Natural killer cell (primary cell): ENCODE measurements around the gene ACTR3. TPM values are rescaled to one million over a fixed set of nuclear protein-coding genes. Genes with fewer than 3 reads are reported as not detected.

ENCODE experiments used
- ATAC-seq, 3 donors: fragments of 150-1000 bp in 2 of 3; fragments of 200-7000 bp in 1 of 3; cut with Tn5 transposase; 1 replicate in 1 of 3; 2 replicates in 2 of 3; pipeline ENCODE4 v1.10.0; 2021; ENCODE audit warnings: mild to moderate bottlenecking in 2 of 3, moderate library complexity in 2 of 3
- DNase-seq, 2 donors: peaks; one replicate each; pipeline versions ENCODE4 v3.0.0 to v3.0.0-alpha.2; 2013 to 2021; ENCODE audit warnings: mixed read lengths in 1 of 2
- H3K27ac ChIP-seq: one replicate; pipeline ENCODE4 v1.5.1; 2013; ENCODE audit warnings: mild to moderate bottlenecking, low read length
- H3K27me3 ChIP-seq: one replicate; pipeline ENCODE4 v1.6.1; 2013; ENCODE audit warnings: low read length; ENCODE audit not compliant: control insufficient read depth, insufficient read depth
- H3K36me3 ChIP-seq: one replicate; pipeline ENCODE4 v1.6.1; 2013; ENCODE audit warnings: low read length; ENCODE audit not compliant: control insufficient read depth, insufficient read depth
- H3K4me1 ChIP-seq: one replicate; pipeline ENCODE4 v1.6.1; 2013; ENCODE audit warnings: low read length; ENCODE audit not compliant: control insufficient read depth, insufficient read depth
- H3K4me3 ChIP-seq: one replicate; pipeline ENCODE4 v1.5.1; 2013; ENCODE audit warnings: low read length
- H3K9me3 ChIP-seq: one replicate; pipeline ENCODE4 v1.6.1; 2013; ENCODE audit warnings: low read length; ENCODE audit not compliant: control insufficient read depth, insufficient read depth
- H3K27ac Mint-ChIP-seq, 2 donors: one replicate each; pipeline ENCODE4 v1.8.0; 2022; ENCODE audit warnings: mild to moderate bottlenecking in 2 of 2, mixed read lengths in 2 of 2, moderate library complexity in 1 of 2
- H3K27me3 Mint-ChIP-seq, 2 donors: one replicate each; pipeline ENCODE4 v1.8.0; 2022; ENCODE audit warnings: low read depth in 2 of 2, mixed read lengths in 2 of 2
- H3K36me3 Mint-ChIP-seq: one replicate; pipeline ENCODE4 v1.8.0; 2022; ENCODE audit warnings: mixed read lengths
- H3K4me1 Mint-ChIP-seq, 2 donors: one replicate each; pipeline ENCODE4 v1.8.0; 2022; ENCODE audit warnings: mixed read lengths in 2 of 2
- H3K4me3 Mint-ChIP-seq: one replicate; pipeline ENCODE4 v1.8.0; 2022; ENCODE audit warnings: mild to moderate bottlenecking, moderate library complexity, mixed read lengths
- H3K9me3 Mint-ChIP-seq, 2 donors: one replicate each; pipeline ENCODE4 v1.8.0; 2022; ENCODE audit warnings: mixed read lengths in 2 of 2
- WGBS: methylation state at CpG from one replicate; pipeline ENCODE4 v1.1.7; 2013; ENCODE audit warnings: missing lambda C conversion rate; ENCODE audit not compliant: insufficient coverage; 5-methylcytosine and 5-hydroxymethylcytosine counted together
- intact Hi-C: fragments of 100-400 bp; cut with micrococcal nuclease; formaldehyde crosslinking; loops from one replicate; pipeline ENCODE4 v1.14.2; 2022
- total RNA-seq, 4 donors: library from RNA; stranded (reverse); fragments of 120-200 nt in 1 of 4; gene quantifications; one replicate each; pipeline versions ENCODE4 v1.2.3 to v1.2.4, GENCODE V29; 2013 to 2022
- TF ChIP-seq, protein P1 (sequence below): fragments of 200-600 bp; IDR thresholded peaks from one replicate; pipeline ENCODE4 v1.8.0; 2022; ENCODE audit warnings: antibody characterized with exemption

Gene ACTR3
- total RNA-seq, 3 donors from 2014 or later (not counting 1 experiment from before 2014, with no cell fraction given): 323 to 428 (median 352) TPM

DNA sequence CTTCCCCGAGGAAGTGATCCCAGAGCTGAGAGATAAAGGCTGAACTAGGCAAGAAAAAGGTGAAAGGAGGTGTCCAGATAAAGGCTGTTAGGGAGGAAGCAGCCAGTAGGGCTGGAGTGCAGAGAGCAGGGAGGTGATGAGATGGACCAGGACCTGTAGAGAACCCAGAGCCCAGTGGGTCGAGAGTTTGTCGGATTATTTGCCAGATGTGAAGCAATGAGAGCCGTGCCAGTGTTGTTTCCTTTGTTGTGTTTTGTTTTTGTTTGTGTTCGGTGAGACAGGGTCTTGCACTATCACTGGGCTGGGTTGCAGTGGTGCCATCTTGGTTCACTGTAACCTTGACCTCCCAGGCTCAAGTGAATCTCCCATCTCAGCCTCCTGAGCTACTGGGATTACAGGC is 111.3 kb downstream of the ACTR3 start:
- Mint-ChIP-seq H3K4me3 (no peak overlapping the region), H3K27me3 (no peaks in the 10 kb centered on the region), H3K4me1 (peaks cover 0 to 8% of the 10 kb centered on the region in 2 donors), H3K9me3 (peaks cover 0 to 4% of the 10 kb centered on the region in 2 donors), H3K36me3 (no peaks in the 10 kb centered on the region), H3K27ac (no peak overlapping the region)
- ATAC-seq: no peak
- Histone ChIP-seq H3K27me3 (no peaks in the 10 kb centered on the region), H3K9me3 (no peaks in the 10 kb centered on the region), H3K4me1 (no peaks in the 10 kb centered on the region), H3K27ac (no peak overlapping the region), H3K4me3 (no peak overlapping the region), H3K36me3 (no peaks in the 10 kb centered on the region)
- TF ChIP-seq, protein P1, sequence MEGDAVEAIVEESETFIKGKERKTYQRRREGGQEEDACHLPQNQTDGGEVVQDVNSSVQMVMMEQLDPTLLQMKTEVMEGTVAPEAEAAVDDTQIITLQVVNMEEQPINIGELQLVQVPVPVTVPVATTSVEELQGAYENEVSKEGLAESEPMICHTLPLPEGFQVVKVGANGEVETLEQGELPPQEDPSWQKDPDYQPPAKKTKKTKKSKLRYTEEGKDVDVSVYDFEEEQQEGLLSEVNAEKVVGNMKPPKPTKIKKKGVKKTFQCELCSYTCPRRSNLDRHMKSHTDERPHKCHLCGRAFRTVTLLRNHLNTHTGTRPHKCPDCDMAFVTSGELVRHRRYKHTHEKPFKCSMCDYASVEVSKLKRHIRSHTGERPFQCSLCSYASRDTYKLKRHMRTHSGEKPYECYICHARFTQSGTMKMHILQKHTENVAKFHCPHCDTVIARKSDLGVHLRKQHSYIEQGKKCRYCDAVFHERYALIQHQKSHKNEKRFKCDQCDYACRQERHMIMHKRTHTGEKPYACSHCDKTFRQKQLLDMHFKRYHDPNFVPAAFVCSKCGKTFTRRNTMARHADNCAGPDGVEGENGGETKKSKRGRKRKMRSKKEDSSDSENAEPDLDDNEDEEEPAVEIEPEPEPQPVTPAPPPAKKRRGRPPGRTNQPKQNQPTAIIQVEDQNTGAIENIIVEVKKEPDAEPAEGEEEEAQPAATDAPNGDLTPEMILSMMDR: no peak
- 85% methylated on average over 5 of the region's 5 CpGs for WGBS
- no peak for DNase-seq
- intact Hi-C loops: no loop called here

DNA sequence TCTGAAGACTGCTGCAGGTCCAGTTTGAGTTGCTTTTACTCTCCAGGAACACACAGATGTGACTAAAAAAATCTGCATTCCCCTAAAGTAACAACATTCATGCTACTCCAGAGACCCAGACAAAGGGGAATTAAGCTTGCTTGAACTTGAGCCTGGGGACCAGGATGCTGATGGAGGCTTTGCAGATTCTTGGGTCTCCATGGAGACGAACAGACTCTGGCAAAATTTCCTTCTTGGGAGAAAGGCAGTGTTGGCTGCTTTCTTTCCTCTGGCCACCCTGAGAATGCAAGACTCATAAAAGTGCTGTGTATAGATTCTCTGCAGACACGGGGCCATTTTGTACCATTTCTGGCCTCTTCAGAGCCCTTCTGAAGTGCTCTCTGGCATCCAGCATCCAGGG is 112.0 kb downstream of the ACTR3 start:
- Histone ChIP-seq H3K4me3 (no peak overlapping the region), H3K36me3 (no peaks in the 10 kb centered on the region), H3K4me1 (no peaks in the 10 kb centered on the region), H3K27ac (no peak overlapping the region), H3K9me3 (no peaks in the 10 kb centered on the region), H3K27me3 (no peaks in the 10 kb centered on the region)
- Mint-ChIP-seq H3K27me3 (no peaks in the 10 kb centered on the region), H3K9me3 (peaks cover 0 to 4% of the 10 kb centered on the region in 2 donors), H3K27ac (no peak overlapping the region), H3K4me1 (peaks cover 0 to 4% of the 10 kb centered on the region in 2 donors), H3K36me3 (no peaks in the 10 kb centered on the region), H3K4me3 (no peak overlapping the region)
- DNase-seq (no peak), ATAC-seq (no peak)
- TF ChIP-seq, protein P1: no peak
- WGBS: 89% methylated on average over 2 of the region's 2 CpGs
- intact Hi-C loops: no loop called here

DNA sequence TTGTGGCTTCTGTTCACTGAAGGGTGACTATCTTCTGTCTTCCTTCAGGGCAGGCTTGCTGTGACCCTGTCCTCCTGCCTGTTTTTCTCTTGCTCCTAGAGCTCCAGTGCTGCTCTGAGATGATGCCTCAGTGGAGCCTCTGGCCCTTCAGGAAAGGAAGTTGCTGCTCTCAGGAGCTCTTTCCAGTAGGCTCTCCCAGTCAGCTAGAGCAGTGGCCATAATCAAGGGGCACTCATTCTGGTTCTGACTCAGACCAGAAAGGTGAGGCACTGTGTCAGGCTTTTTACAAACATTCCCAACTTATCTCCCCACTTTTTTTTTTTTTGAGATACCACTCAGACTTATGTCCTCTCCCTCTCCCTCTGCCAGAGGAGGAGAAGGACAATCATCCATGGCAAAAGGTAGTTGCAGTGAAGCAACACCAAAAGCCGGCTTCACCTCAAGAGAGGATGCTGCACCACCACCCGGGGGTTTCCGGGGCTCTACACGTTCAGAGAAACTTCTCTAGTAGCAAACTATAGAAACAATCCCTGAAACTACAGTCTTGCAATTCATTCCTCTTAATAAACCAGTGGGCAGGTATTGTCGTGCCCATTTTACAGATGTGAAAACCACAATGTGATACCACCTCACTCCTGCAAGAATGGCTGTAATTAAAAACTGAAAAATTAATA is 115.4 kb downstream of the ACTR3 start:
- WGBS: 93% methylated on average over 5 of the region's 5 CpGs
- DNase-seq (no peak), ATAC-seq (no peak)
- no peaks in the 10 kb centered on the region for H3K4me1 ChIP-seq
- Mint-ChIP-seq H3K36me3 (no peaks in the 10 kb centered on the region), H3K27ac (no peak overlapping the region), H3K4me3 (no peak overlapping the region), H3K9me3 (peaks cover 0 to 4% of the 10 kb centered on the region in 2 donors), H3K4me1 (no peaks in the 10 kb centered on the region), H3K27me3 (peaks cover 0 to 18% of the 10 kb centered on the region in 2 donors)
- TF ChIP-seq, protein P1: no peak
- H3K27ac ChIP-seq: no peak overlapping the region
- intact Hi-C loops: no loop called here
- no peak overlapping the region for H3K4me3 ChIP-seq
- H3K36me3 ChIP-seq: no peaks in the 10 kb centered on the region
- H3K9me3 ChIP-seq: no peaks in the 10 kb centered on the region
- H3K27me3 ChIP-seq: no peaks in the 10 kb centered on the region

DNA sequence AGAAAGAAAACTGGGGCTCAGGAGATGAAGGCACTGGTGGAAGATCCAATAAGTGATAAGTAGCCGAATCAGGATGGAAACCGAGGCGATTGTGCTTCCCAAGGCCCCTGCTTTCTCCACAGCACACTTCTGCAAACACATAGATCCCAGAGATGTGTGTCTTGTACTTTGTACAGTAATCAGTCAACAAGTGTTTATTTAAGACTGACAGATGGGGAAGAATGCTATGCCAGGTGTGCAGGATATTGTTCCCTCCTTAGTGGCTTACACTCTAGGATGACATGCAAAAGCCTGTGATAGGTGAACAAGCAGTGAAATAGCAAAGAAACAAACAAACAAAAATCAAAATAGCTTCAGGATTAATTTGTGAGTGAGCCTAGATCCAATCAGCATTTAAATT is 116.6 kb downstream of the ACTR3 start:
- Histone ChIP-seq H3K27ac (no peak overlapping the region), H3K36me3 (no peaks in the 10 kb centered on the region), H3K4me3 (no peak overlapping the region), H3K27me3 (no peaks in the 10 kb centered on the region), H3K4me1 (no peaks in the 10 kb centered on the region), H3K9me3 (no peaks in the 10 kb centered on the region)
- Mint-ChIP-seq H3K9me3 (peaks cover 0 to 4% of the 10 kb centered on the region in 2 donors), H3K4me3 (no peak overlapping the region), H3K4me1 (no peaks in the 10 kb centered on the region), H3K27me3 (peaks cover 0 to 18% of the 10 kb centered on the region in 2 donors), H3K27ac (no peak overlapping the region), H3K36me3 (no peaks in the 10 kb centered on the region)
- no peak for DNase-seq
- no peak for ATAC-seq
- intact Hi-C loops: no loop called here
- 93% methylated on average over 3 of the region's 3 CpGs for WGBS
- TF ChIP-seq, protein P1: no peak
